ENCODE results near the gene ZDHHC1.

ZDHHC1 gene

DNA sequence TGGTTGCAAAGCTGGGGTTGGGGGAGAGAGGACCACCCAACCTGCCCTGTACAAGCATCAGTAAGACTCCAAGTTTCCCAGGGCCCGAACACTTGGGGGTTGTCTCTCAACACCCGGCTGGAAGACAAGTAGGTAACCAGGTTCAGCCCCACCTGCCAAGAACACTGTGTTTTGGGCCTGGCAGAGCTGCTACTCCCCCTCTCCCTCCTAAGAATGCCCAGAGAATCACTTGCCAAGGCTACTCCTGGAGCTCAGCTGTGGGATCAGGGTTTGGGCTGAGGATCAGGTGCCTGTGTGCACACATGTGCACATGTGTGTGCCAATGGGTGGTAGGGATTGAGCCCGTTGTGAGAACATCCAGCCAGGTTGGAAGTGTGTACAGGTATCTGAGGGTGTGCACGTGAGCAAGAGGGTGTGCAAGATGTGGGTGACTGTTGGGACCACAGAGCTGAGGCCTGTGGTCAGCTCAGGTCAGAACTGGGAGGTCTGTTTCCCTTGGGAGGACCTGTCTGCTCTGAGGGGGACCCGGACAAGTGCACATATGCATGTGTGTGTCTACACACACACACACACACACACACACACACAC lies 16.9 kb upstream of the ZDHHC1 start:
- no peak for DNase-seq
- Histone ChIP-seq H3K27ac (no peak overlapping the region), H3K4me3 (no peak overlapping the region), H3K9me3 (no peaks in the 10 kb centered on the region), H3K36me3 (peaks cover 8 to 29% (median 17%) of the 10 kb centered on the region in 3 donors), H3K4me1 (peaks cover 6 to 30% (median 14%) of the 10 kb centered on the region in 4 donors), H3K27me3 (peaks cover 0 to 23% of the 10 kb centered on the region in 2 donors)
- TF ChIP-seq, protein P1, sequence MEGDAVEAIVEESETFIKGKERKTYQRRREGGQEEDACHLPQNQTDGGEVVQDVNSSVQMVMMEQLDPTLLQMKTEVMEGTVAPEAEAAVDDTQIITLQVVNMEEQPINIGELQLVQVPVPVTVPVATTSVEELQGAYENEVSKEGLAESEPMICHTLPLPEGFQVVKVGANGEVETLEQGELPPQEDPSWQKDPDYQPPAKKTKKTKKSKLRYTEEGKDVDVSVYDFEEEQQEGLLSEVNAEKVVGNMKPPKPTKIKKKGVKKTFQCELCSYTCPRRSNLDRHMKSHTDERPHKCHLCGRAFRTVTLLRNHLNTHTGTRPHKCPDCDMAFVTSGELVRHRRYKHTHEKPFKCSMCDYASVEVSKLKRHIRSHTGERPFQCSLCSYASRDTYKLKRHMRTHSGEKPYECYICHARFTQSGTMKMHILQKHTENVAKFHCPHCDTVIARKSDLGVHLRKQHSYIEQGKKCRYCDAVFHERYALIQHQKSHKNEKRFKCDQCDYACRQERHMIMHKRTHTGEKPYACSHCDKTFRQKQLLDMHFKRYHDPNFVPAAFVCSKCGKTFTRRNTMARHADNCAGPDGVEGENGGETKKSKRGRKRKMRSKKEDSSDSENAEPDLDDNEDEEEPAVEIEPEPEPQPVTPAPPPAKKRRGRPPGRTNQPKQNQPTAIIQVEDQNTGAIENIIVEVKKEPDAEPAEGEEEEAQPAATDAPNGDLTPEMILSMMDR (IDR thresholded peaks at IDR 0.05) = no peak
- intact Hi-C loops (cut with DNase I; ENCODE audit: low total_unique reads) = no loop called here

- no peaks in the 10 kb centered on the region for H3K9me3 ChIP-seq
- H3K36me3 ChIP-seq = peaks cover 2 to 22% (median 10%) of the 10 kb centered on the region in 3 donors
- peaks cover 6 to 36% (median 14%) of the 10 kb centered on the region in 4 donors for H3K4me1 ChIP-seq
- no peak for DNase-seq
- H3K27me3 ChIP-seq = peaks cover 0 to 30% of the 10 kb centered on the region in 2 donors
- TF ChIP-seq, protein P1 (IDR thresholded peaks at IDR 0.05) = no peak
- intact Hi-C loops (cut with DNase I; ENCODE audit: low total_unique reads) = no loop called here
- no peak overlapping the region for H3K4me3 ChIP-seq
- no peak overlapping the region for H3K27ac ChIP-seq
These were observed 16.2 kb upstream of the ZDHHC1 start for GRCh38 chr16:67432506-67432890.

DNA sequence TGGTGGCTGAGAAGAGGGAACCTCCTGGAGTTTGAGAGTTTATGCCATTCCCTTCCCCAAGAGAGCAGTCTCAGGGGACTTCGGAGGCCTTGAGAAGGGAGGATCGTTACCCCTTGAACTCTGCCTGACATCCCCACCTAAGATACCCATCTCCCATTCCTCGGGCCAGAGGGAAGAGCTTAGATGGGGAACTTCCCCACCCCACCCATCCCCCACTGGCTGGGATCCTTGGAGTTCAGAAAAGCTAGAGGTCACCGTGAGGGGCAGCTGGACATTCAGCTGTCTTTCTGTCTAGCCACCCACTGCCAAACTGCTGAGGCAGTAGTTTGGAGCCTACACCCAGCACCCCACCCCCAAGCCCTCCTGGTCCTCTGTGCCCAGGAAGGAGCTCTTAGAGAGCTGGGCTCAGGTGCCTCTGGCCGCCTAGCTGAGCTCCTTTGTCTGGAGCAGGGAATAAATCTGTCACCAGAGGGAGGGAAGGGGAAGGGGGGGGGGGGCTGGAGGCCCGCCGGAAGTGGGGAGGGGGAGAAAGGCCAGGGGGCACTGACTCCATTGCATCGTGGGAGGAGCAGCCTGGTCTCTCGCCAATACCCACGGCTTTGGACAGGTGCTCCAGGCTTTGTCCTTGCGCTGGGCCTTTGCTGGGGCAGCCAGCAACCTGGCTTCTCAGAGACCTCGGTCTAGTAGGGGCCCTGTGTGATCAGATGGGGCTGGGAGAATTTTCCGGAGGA lies 15.7 kb upstream of the ZDHHC1 start:
- DNase-seq = no peak
- H3K36me3 ChIP-seq = peaks cover 0 to 17% (median 4%) of the 10 kb centered on the region in 3 donors
- peaks cover 0 to 32% of the 10 kb centered on the region in 2 donors for H3K27me3 ChIP-seq
- H3K9me3 ChIP-seq = no peaks in the 10 kb centered on the region
- TF ChIP-seq, protein P1 (IDR thresholded peaks at IDR 0.05) = no peak
- peak overlapping the region; percentile 44 to 56 for H3K4me3 ChIP-seq
- intact Hi-C loops (cut with DNase I; ENCODE audit: low total_unique reads) = no loop called here
- H3K27ac ChIP-seq = peak overlapping the region in 1 of 2 donors; percentile 53
- peaks cover 6 to 36% (median 14%) of the 10 kb centered on the region in 4 donors for H3K4me1 ChIP-seq

- H3K36me3 ChIP-seq = peaks cover 0 to 9% (median 0%) of the 10 kb centered on the region in 3 donors
- H3K27ac ChIP-seq = peak within 1 kb of the TSS in 1 of 2 donors; percentile 53
- intact Hi-C loops (cut with DNase I; ENCODE audit: low total_unique reads) = no loop called here
- peak in 1 of 2 donors; percentile 71 for DNase-seq
- H3K27me3 ChIP-seq = peaks cover 0 to 37% of the 10 kb centered on the region in 2 donors
- peak within 1 kb of the TSS; percentile 44 to 56 for H3K4me3 ChIP-seq
- peaks cover 6 to 36% (median 14%) of the 10 kb centered on the region in 4 donors for H3K4me1 ChIP-seq
- H3K9me3 ChIP-seq = no peaks in the 10 kb centered on the region
- TF ChIP-seq, protein P1 (IDR thresholded peaks at IDR 0.05) = peak in 1 of 2 experiments; percentile 24
These were observed 14.9 kb upstream of the ZDHHC1 start, which contains the start of gene HSD11B2 for GRCh38 chr16:67430977-67431774. Gene HSD11B2, plus strand, starts transcription at chr16:67431121. Its CDS starts 128 bp downstream, at chr16:67431249.

DNA sequence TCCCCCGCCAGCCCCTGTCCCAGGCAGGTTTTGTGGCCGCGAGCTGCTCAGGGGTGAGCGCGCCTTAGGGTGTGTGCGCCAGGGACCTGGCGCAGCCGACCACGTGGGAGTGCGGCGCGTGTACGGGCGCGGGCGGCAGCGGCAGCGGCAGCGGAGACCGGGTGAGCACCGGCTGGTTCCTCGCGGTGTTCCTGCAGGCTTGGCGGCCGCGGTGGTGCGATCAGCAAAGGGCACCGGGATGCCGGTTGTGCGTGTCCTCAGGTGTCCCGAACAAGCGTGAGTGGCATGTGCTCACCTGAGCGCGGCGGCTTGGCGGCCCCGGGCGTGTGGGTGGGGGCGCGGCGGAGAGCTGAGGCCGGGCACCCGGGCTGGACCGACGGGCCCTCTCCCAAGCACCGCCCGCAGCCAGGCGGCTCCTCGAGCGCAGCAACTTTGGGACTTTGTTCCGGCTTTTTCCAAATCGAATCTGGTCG lies 14.3 kb upstream of the ZDHHC1 start:
- DNase-seq = no peak
- intact Hi-C loops (cut with DNase I; ENCODE audit: low total_unique reads) = no loop called here
- H3K9me3 ChIP-seq = no peaks in the 10 kb centered on the region
- TF ChIP-seq, protein P1 (IDR thresholded peaks at IDR 0.05) = no peak
- peak overlapping the region in 1 of 2 donors; percentile 20 for H3K27ac ChIP-seq
- H3K27me3 ChIP-seq = peaks cover 0 to 44% of the 10 kb centered on the region in 2 donors
- H3K4me3 ChIP-seq = peak overlapping the region; percentile 44 to 56
- H3K4me1 ChIP-seq = peaks cover 6 to 36% (median 14%) of the 10 kb centered on the region in 4 donors
- peaks cover 0 to 3% (median 0%) of the 10 kb centered on the region in 3 donors for H3K36me3 ChIP-seq
